Muscle of arm (tissue), 14 donors: Measurements from ENCODE around the gene FRMPD1. TPM values are rescaled to one million over a fixed set of nuclear protein-coding genes. Genes with fewer than 3 reads are reported as not detected.
"Not testable (repeated sequence)": the region's sequence is repeated elsewhere in the genome, so short reads cannot be mapped to it uniquely, and the experiment has no call there.

Experiments used
- DNase-seq: peaks from one replicate; pipeline ENCODE4 v3.0.0-alpha.2; 2013
- long read RNA-seq, 11 donors: transcript quantifications; one replicate each; lab custom pipeline, GENCODE V29; 2026
- polyA plus RNA-seq, 12 donors: library from polyadenylated mRNA; unstranded; fragments of 120-200 nt; gene quantifications; one replicate each; pipeline ENCODE4 v1.2.1, GENCODE V29; 2013; ENCODE audit not compliant: insufficient read length in 12 of 12

Gene FRMPD1, protein sequence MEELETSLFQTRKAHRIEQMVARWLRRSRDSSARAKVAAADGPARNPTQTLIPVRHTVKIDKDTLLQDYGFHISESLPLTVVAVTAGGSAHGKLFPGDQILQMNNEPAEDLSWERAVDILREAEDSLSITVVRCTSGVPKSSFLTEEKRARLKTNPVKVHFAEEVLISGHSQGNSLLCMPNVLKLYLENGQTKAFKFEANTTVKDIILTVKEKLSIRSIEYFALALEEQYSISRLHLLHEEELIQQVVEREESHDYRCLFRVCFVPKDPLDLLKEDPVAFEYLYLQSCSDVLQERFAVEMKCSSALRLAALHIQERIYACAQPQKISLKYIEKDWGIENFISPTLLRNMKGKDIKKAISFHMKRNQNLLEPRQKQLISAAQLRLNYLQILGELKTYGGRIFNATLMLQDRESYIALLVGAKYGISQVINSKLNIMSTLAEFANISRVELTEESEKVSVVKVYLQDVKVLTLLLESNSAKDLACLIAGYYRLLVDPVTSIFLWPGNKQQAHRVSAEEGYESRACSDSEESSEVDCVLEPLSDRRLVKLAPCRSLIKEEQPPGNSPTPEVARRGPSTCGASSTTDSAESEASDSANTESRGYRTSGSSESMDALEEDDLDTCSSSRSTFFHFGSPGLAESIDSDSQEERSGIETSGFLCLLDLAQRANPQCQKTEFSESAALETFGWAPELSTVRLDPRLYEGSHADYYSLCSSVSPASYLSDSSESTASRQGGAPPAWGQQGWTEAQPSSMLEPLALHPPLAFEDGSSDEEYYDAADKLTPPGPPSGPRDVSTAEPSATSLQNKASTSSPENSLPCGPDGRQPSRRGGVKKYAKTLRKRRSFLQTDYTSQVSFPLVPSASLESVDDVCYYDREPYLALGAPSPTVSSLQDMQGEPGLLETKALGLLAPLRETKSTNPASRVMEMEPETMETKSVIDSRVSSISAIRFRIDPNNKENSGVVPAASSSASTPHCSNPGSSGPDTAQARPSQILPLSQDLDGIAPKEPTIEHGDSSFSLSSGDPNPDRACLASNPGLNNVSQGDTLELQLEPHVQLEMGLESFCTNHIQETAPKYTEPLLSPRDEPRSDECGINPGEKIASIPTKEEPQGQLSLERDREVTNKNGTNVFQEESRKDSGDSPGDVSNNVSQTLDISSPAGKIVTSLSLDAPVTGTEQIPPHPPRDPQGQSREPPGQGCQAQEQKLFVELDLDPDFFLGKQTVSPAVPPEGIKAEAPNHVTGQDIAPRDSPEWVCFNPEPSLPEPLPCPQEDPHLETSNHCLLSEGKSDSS (N-terminal part only)
- 10 to 100 TPM in 7 of 12 donors, 1 to 10 TPM in 4, not detected in 1; 4.7 to 18.8 (median 10.9) TPM for polyA plus RNA-seq
- long read RNA-seq, donor 1, result 0 reads
- long read RNA-seq, donor 2, full-length matches to known transcripts, result 3 of 3 reads
- long read RNA-seq, donor 2, partial matches to known transcripts, result 0 of 3 reads
- long read RNA-seq, donor 2, other reads (novel, unspliced or antisense), result 0 of 3 reads
- long read RNA-seq, donor 3, full-length matches to known transcripts, result 1 of 1 reads
- long read RNA-seq, donor 3, partial matches to known transcripts, result 0 of 1 reads
- long read RNA-seq, donor 3, other reads (novel, unspliced or antisense), result 0 of 1 reads
- long read RNA-seq, donor 4, result 0 reads
- long read RNA-seq, donor 5, result 0 reads
- long read RNA-seq, donor 6, full-length matches to known transcripts, result 1 of 1 reads
- long read RNA-seq, donor 6, partial matches to known transcripts, result 0 of 1 reads
- long read RNA-seq, donor 6, other reads (novel, unspliced or antisense), result 0 of 1 reads
- long read RNA-seq, donor 7, result 0 reads
- long read RNA-seq, donor 8, full-length matches to known transcripts, result 1 of 1 reads
- long read RNA-seq, donor 8, partial matches to known transcripts, result 0 of 1 reads
- long read RNA-seq, donor 8, other reads (novel, unspliced or antisense), result 0 of 1 reads
- long read RNA-seq, donor 9, result 0 reads
- long read RNA-seq, donor 10, full-length matches to known transcripts, result 1 of 1 reads
- long read RNA-seq, donor 10, partial matches to known transcripts, result 0 of 1 reads
- long read RNA-seq, donor 10, other reads (novel, unspliced or antisense), result 0 of 1 reads
- long read RNA-seq, donor 11, result 0 reads

- DNase-seq, result peak; percentile 46
Observed at GRCh38 chr9:37650873-37651768, at the start of gene FRMPD1. FRMPD1 (plus strand) TSS chr9:37650954; CDS start chr9:37692642, 41,688 bp downstream.

- DNase-seq, result not testable (repeated sequence)
Observed at GRCh38 chr9:37602061-37602460, 48.7 kb upstream of the FRMPD1 start.

GRCh38 chr9:37602817-37603216, 47.9 kb upstream of the FRMPD1 start:
- no peak for DNase-seq

DNA sequence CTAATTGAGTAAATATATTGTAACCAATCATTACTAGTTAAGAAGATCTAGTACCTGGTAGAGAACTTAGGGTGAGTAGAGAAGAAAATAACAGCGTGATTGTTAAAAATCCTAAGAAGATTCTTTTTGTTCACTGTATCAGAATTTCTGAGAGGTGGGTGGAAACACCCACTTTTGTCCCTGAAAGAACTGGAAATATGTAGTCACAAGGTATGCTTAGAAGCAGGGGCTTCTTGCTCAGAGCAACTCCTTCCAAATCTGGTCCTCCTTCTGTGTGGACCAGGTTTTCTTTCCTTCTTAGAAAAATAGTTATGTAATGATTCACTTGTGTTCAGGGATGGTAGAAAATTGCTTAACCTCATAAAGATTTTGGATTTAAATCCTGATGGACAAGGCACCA, 46.5 kb upstream of the FRMPD1 start:
- no peak for DNase-seq

DNA sequence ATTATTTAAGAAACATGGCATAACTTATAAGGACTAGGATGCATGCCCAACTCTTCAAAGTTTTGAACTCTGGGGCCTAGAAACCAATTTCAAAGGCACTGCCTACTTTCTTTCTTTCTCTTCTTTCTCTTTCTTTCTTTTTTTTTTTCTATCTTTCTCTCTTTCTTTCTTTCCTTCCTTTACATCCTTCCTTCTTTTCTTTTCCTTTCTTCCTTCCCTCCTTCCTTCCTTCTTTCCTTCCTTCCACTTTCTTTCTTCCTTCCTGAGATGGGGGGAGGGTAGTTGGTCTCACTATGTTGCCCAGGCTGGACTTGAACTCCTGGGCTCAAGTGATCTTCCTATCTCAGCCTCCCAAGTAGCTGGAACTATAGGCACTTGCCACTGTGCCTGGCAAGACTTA, 42.5 kb upstream of the FRMPD1 start:
- DNase-seq, result no peak

GRCh38 chr9:37609735-37610397, 40.9 kb upstream of the FRMPD1 start:
- no peak for DNase-seq

- no peak for DNase-seq
Observed at GRCh38 chr9:37611014-37611413, 39.7 kb upstream of the FRMPD1 start.

DNA sequence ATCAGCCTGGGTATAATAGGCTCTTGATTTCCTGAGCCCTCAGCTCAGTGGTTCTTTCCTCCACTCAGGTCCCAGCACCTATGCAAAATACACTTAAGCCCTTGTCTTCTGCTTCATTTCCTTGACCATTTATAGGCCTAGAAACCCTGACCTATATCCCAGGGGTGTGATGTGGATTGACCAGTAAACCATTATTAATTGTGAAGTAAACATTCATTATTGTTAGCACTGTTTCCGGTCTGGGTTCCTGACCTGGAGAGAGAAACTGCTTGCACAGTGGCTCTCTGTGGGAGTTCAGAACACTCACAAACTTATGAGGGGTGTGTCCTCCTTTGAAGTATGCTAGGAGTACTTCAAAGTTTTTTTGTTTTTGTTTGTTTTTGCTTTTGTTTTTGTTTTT, 38.8 kb upstream of the FRMPD1 start:
- DNase-seq, result no peak

- no peak for DNase-seq
Observed at GRCh38 chr9:37617161-37617560, 33.6 kb upstream of the FRMPD1 start.

- DNase-seq, result no peak
Observed at GRCh38 chr9:37617832-37618231, 32.9 kb upstream of the FRMPD1 start.

GRCh38 chr9:37618817-37619216, 31.9 kb upstream of the FRMPD1 start:
- no peak for DNase-seq

GRCh38 chr9:37619806-37620205, 30.9 kb upstream of the FRMPD1 start:
- no peak for DNase-seq

DNA sequence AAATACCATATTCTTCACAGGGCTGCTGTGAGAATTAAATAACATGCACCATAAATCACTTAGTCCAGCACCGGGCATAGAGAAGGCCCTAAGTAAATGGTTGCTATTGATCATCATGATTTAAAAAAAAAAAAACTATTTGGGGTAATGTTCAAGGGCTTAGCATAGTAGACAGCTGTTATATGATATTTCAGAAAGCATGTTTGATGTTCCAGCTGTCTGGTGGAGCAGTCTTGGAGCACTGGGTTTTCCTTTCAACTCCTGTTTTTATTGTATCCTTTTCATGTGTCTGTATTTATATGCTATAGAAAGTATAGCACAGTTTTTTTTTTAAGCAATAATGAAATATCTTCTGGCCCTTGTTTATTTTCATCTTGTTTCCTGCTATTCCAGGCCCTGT, 30.4 kb upstream of the FRMPD1 start:
- DNase-seq, result no peak

GRCh38 chr9:37621273-37622121, 29.3 kb upstream of the FRMPD1 start:
- DNase-seq, result no peak

GRCh38 chr9:37622462-37622861, 28.3 kb upstream of the FRMPD1 start:
- no peak for DNase-seq

GRCh38 chr9:37623267-37623666, 27.5 kb upstream of the FRMPD1 start:
- no peak for DNase-seq

DNA sequence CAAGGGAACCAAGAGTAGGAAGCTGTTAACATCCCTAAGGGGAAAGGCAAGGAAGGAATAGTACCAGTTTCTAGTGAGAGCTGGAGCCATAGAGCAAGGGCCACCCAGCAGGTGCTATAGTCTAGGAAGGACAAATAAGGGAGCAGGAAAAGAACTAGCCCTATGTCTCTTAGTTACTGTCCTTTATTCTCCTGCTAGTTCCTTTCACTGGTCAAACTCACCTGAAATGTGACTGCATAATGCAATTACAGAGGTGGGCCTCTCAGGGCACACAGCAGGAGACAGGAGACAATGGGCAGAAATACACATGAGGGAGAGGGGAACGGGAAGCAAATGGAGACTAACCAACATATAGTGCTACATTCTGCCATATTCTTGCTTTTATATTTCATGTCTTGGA, 26.7 kb upstream of the FRMPD1 start:
- DNase-seq, result no peak
